Adrenal gland (tissue), 5 donors: ENCODE measurements around the gene ATP1B3.

ENCODE experiments used
- CTCF ChIP-seq, 6 experiments: fragments of 450-650 bp in 4 of 6; fragments of 200-600 bp in 2 of 6; sonication (generic) in 1 of 6; IDR thresholded peaks; 1 replicate in 5 of 6; 2 replicates in 1 of 6; pipeline versions ENCODE4 v1.5.1 to v1.8.0; 2016 to 2021; ENCODE audit warnings: antibody characterized with exemption in 6 of 6, mild to moderate bottlenecking in 2 of 6, moderate library complexity in 1 of 6
- POLR2A ChIP-seq, 2 donors: fragments of 450-650 bp; IDR thresholded peaks; one replicate each; pipeline ENCODE4 v1.6.1; 2017; ENCODE audit warnings: antibody characterized with exemption in 2 of 2, mild to moderate bottlenecking in 2 of 2, moderate library complexity in 1 of 2
- donor health status: DM: no; HTN: no; CAD: no.

GRCh38 chr3:141949399-141949798, 73.0 kb downstream of the ATP1B3 start:
- TF ChIP-seq CTCF (IDR thresholded peaks at IDR 0.05) = no peak
- no peak for TF ChIP-seq POLR2A (IDR thresholded peaks at IDR 0.05)
